Measurements from ENCODE around the gene KRTAP4-4. TPM values are rescaled to one million over a fixed set of nuclear protein-coding genes. Genes with fewer than 3 reads are reported as not detected.
"Not testable (repeated sequence)": the region's sequence is repeated elsewhere in the genome, so short reads cannot be mapped to it uniquely, and the experiment has no call there.

Gene KRTAP4-4
- total RNA-seq, 2 donors from 2014 or later, result not detected

DNA sequence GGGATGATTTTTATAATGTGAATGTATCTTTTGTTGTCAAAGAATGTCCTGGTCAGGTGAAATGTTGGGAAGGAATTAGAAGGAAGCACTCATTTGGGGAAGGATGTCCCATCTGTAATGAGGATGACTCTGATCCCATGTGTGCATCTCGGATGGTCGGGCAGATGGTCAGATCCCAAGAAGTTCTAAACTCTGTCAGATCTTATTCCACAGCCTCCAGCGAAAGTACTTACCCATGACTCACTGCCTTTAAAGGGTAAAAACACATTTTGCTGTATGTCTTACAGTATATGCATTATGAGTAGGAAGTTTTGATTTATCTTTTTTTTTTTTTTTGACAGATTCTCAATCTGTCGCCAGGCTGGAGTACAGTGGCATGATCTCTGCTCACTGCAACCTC is 41.8 kb downstream of the KRTAP4-4 start:
- WGBS, result 95% methylated on average over 4 of the region's 4 CpGs
- Histone ChIP-seq H3K4me1 (replicated peaks) (no peaks in the 10 kb centered on the region), H3K9me3 (no peaks in the 10 kb centered on the region), H3K36me3 (no peaks in the 10 kb centered on the region), H3K27ac (no peak overlapping the region), H3K27me3 (replicated peaks; ENCODE audit: insufficient read depth) (no peaks in the 10 kb centered on the region), H3K4me3 (no peak overlapping the region)
- TF ChIP-seq CTCF (IDR thresholded peaks at IDR 0.05) (no peak), POLR2AphosphoS5 (IDR thresholded peaks at IDR 0.05) (no peak), POLR2A (IDR thresholded peaks at IDR 0.05) (no peak)
- intact Hi-C loops (cut with DNase I), result no loop called here
- DNase-seq (ENCODE audit: low spot score), result no peak

GRCh38 chr17:41117846-41118386 is 42.6 kb downstream of the KRTAP4-4 start, which contains the start of gene KRTAP4-11:
KRTAP4-11 (minus strand) TSS chr17:41118373; CDS start chr17:41118315, 58 bp downstream.
- H3K36me3 ChIP-seq; H3K4me1 ChIP-seq (replicated peaks); H3K9me3 ChIP-seq; H3K4me3 ChIP-seq; DNase-seq (ENCODE audit: low spot score); H3K27me3 ChIP-seq (replicated peaks; ENCODE audit: insufficient read depth); H3K27ac ChIP-seq; intact Hi-C loops (cut with DNase I): not testable (repeated sequence)
- WGBS, result 84% methylated on average over 9 of the region's 10 CpGs

- WGBS, result 58% methylated on average over 5 of the region's 5 CpGs
- no peaks in the 10 kb centered on the region for H3K4me1 ChIP-seq (replicated peaks)
- H3K27ac ChIP-seq, result no peak overlapping the region
- no peaks in the 10 kb centered on the region for H3K36me3 ChIP-seq
- intact Hi-C loops (cut with DNase I), result no loop called here
- no peaks in the 10 kb centered on the region for H3K27me3 ChIP-seq (replicated peaks; ENCODE audit: insufficient read depth)
- no peak for DNase-seq (ENCODE audit: low spot score)
- no peak for TF ChIP-seq POLR2AphosphoS5 (IDR thresholded peaks at IDR 0.05)
- no peak for TF ChIP-seq POLR2A (IDR thresholded peaks at IDR 0.05)
- no peak for TF ChIP-seq CTCF (IDR thresholded peaks at IDR 0.05)
- H3K9me3 ChIP-seq, result no peaks in the 10 kb centered on the region
- H3K4me3 ChIP-seq, result no peak overlapping the region
Measured at GRCh38 chr17:41116297-41116696, 44.3 kb downstream of the KRTAP4-4 start.

GRCh38 chr17:41111151-41111885 is 49.2 kb downstream of the KRTAP4-4 start:
- TF ChIP-seq POLR2AphosphoS5 (IDR thresholded peaks at IDR 0.05) (no peak), CTCF (IDR thresholded peaks at IDR 0.05) (no peak), POLR2A (IDR thresholded peaks at IDR 0.05) (no peak)
- Histone ChIP-seq H3K36me3 (no peaks in the 10 kb centered on the region), H3K4me3 (no peak overlapping the region), H3K27ac (no peak overlapping the region), H3K27me3 (replicated peaks; ENCODE audit: insufficient read depth) (no peaks in the 10 kb centered on the region), H3K9me3 (no peaks in the 10 kb centered on the region), H3K4me1 (replicated peaks) (no peaks in the 10 kb centered on the region)
- 79% methylated on average over 2 of the region's 2 CpGs for WGBS
- intact Hi-C loops (cut with DNase I), result no loop called here
- DNase-seq (ENCODE audit: low spot score), result no peak

Small RNA genes within 50 kb of the gene (small RNA-seq; reads per million reads assigned to genes)
- gene KRTAP4-17P, result 0 reads per million in 2 donors

Other genes with a start within 250 kb of the KRTAP4-4 start
- gene KRT23, start 223.1 kb downstream of the KRTAP4-4 start, total RNA-seq, result 10 to 100 TPM; 19.6 to 38.9 TPM
- not detected for gene KRT39, start 193.8 kb downstream of the KRTAP4-4 start, total RNA-seq
- gene KRT40, start 176.4 kb downstream of the KRTAP4-4 start, total RNA-seq, result under 1 TPM in 1 of 2 donors, not detected in 1; 0.74 TPM
- gene KRTAP3-3, start 166.6 kb downstream of the KRTAP4-4 start, total RNA-seq, result not detected
- not detected for gene KRTAP3-2, start 160.8 kb downstream of the KRTAP4-4 start, total RNA-seq
- not detected for gene KRTAP3-1, start 151.6 kb downstream of the KRTAP4-4 start, total RNA-seq
- gene KRTAP1-5, start 133.5 kb downstream of the KRTAP4-4 start, total RNA-seq, result under 1 TPM in 1 of 2 donors, not detected in 1; 0.51 TPM
- gene KRTAP1-4, start 130.6 kb downstream of the KRTAP4-4 start, total RNA-seq, result not detected
- gene KRTAP1-3, start 125.9 kb downstream of the KRTAP4-4 start, total RNA-seq, result not detected
- gene KRTAP1-1, start 119.3 kb downstream of the KRTAP4-4 start, total RNA-seq, result 1 to 10 TPM in 1 of 2 donors, not detected in 1; 1.4 TPM
- gene KRTAP2-1, start 113.4 kb downstream of the KRTAP4-4 start, total RNA-seq, result not detected
- not detected for gene KRTAP2-2, start 105.5 kb downstream of the KRTAP4-4 start, total RNA-seq
- gene KRTAP2-3, start 100.6 kb downstream of the KRTAP4-4 start, total RNA-seq, result not detected
- not detected for gene KRTAP2-4, start 94.9 kb downstream of the KRTAP4-4 start, total RNA-seq
- not detected for gene KRTAP4-7, start 76.6 kb downstream of the KRTAP4-4 start, total RNA-seq
- gene KRTAP4-8, start 62.6 kb downstream of the KRTAP4-4 start, total RNA-seq, result not detected
- not detected for gene KRTAP4-16, start 58.5 kb downstream of the KRTAP4-4 start, total RNA-seq
- not detected for gene KRTAP4-9, start 55.4 kb downstream of the KRTAP4-4 start, total RNA-seq
- not detected for gene KRTAP4-11, start 42.4 kb downstream of the KRTAP4-4 start, total RNA-seq
- gene KRTAP4-12, start 36.6 kb downstream of the KRTAP4-4 start, total RNA-seq, result not detected
- not detected for gene KRTAP4-6, start 20.2 kb downstream of the KRTAP4-4 start, total RNA-seq
- gene KRTAP4-5, start 10.9 kb downstream of the KRTAP4-4 start, total RNA-seq, result not detected
- not detected for gene KRTAP4-3, start 7.5 kb upstream of the KRTAP4-4 start, total RNA-seq
- gene KRTAP4-2, start 17.5 kb upstream of the KRTAP4-4 start, total RNA-seq, result not detected
- not detected for gene KRTAP4-1, start 24.2 kb upstream of the KRTAP4-4 start, total RNA-seq
- not detected for gene KRTAP9-1, start 29.1 kb upstream of the KRTAP4-4 start, total RNA-seq
- gene KRTAP9-2, start 65.9 kb upstream of the KRTAP4-4 start, total RNA-seq, result not detected
- not detected for gene KRTAP9-3, start 71.7 kb upstream of the KRTAP4-4 start, total RNA-seq
- not detected for gene KRTAP9-8, start 77.3 kb upstream of the KRTAP4-4 start, total RNA-seq
- not detected for gene KRTAP9-4, start 88.9 kb upstream of the KRTAP4-4 start, total RNA-seq
- not detected for gene KRTAP9-9, start 94.6 kb upstream of the KRTAP4-4 start, total RNA-seq
- not detected for gene KRTAP9-6, start 104.6 kb upstream of the KRTAP4-4 start, total RNA-seq
- not detected for gene KRTAP9-7, start 115.0 kb upstream of the KRTAP4-4 start, total RNA-seq
- not detected for gene KRTAP29-1, start 142.1 kb upstream of the KRTAP4-4 start, total RNA-seq
- not detected for gene KRTAP16-1, start 148.6 kb upstream of the KRTAP4-4 start, total RNA-seq
- gene KRTAP17-1, start 155.0 kb upstream of the KRTAP4-4 start, total RNA-seq, result not detected
- not detected for gene KRT33A, start 190.1 kb upstream of the KRTAP4-4 start, total RNA-seq
- not detected for gene KRT33B, start 209.1 kb upstream of the KRTAP4-4 start, total RNA-seq
- 1 to 10 TPM in 1 of 2 donors, not detected in 1; 1.5 TPM for gene KRT34, start 221.6 kb upstream of the KRTAP4-4 start, total RNA-seq
- gene KRT31, start 236.9 kb upstream of the KRTAP4-4 start, total RNA-seq, result not detected